ENCODE data around the gene TAOK3.

Gene TAOK3

GRCh38 chr12:118126119-118126757 is 246.5 kb downstream of the TAOK3 start:
- no peak for DNase-seq

GRCh38 chr12:118125743-118126118 is 247.0 kb downstream of the TAOK3 start:
- no peak for DNase-seq

DNA sequence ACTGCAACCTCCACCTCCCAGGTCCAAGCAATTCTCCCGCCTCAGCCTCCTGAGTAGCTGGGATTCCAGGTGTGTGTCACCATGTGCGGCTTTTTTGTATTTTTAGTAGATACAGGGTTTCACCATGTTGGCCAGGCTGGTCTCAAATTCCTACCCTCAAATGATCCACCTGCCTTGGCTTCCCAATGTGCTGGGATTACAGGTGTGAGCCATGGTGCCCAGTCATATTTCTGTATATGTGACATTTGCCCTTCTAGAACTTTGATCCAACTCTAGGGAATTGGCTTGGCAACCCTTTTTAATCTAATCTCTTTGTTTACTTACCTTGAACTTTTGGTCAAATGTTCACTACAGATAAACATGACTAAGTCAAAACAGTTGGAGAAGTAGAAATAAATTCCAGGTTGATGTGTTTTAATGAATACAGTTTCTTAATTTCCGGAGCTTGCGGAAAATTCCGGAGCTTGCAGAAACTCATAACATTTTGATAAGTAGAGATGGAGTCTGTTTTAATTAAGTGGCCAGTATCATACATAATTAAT is 248.3 kb downstream of the TAOK3 start:
- no peak for DNase-seq

GRCh38 chr12:118122264-118122663 is 250.4 kb downstream of the TAOK3 start:
- DNase-seq, result no peak

- peak; percentile 32 for DNase-seq
These were observed 251.9 kb downstream of the TAOK3 start for GRCh38 chr12:118120579-118121363.

DNA sequence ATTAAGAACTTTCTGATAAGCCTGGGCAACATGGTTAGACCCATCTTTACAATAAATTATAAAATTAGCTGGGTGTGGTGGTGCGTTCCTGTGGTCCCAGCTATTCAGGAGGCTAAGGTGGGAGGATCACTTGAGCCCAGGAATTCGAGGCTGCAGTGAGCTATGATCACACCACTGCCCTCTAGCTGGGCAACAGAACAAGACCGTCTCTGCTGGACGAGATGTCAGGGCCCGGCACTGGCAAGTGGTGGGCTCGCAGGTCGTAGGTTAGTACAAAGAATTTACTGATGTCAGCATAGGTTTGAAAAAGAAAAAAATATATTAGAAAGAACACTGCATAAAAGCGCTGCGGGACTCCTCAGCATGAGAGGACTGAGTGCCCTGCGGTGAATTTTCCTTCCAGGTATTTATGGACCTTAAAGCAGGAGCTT is 253.2 kb downstream of the TAOK3 start:
- DNase-seq, result no peak

GRCh38 chr12:118109088-118109487 is 263.6 kb downstream of the TAOK3 start:
- DNase-seq, result no peak

DNA sequence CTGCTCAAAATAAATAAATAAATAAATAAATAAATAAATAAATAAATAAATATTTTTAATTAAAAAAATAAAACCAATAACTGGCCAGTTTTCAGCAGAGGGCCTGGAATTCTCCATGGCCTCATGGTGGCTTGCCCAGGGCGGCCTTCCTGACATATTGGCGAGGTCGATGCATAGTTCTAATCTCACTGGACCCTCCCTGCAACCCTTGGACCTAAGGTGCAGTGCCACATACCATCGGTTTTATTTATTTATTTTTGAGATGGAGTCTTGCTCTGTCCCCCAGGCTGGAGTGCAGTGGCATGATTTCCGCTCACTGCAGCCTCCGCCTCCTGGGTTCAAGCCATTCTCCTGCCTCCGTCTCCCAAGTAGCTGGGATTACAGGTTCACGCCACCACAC is 265.0 kb downstream of the TAOK3 start:
- DNase-seq, result no peak

DNA sequence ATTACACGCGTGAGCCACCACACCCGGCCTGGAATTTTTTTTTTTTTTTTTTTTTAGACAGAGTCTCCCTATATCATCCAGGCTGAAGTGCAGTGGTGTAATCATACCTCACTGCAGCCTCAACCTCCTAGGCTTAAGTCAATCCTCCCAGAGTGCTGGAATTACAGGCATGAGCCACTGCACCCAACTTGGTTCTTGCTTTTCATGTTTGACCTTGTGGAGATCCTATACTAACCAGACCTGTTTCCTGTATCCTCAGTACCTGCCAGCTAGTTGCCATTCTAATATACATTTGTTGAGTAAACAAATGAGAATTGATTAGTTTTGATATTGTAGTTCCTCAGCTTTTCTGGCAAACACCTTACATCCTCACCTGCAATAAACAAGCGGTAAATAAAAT is 265.7 kb downstream of the TAOK3 start:
- no peak for DNase-seq

GRCh38 chr12:118103601-118104382 is 268.9 kb downstream of the TAOK3 start, which contains the start of gene VSIG10:
VSIG10 (minus strand) TSS chr12:118104011; CDS start chr12:118103671, 340 bp downstream.
- DNase-seq, result peak; percentile 41

DNA sequence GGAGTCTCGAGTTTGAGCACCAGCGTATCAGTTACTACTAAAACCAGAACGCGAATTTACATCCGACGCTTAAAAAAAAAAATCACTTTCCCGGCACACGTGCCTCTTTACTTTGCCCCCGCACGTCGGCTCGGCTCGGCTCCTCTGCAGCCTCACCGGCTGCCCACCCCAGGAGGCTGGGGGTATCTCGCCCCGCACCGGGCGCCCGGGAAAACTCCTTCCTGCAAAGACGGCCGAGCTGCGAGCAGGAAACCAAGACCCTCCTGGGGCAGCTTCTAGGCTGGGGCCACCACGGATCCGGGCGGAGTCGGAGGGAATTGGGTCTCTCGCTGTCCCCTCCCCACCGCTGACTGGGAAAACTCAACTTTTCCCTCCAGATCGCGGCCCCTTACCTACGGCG is 269.5 kb downstream of the TAOK3 start:
- no peak for DNase-seq

DNA sequence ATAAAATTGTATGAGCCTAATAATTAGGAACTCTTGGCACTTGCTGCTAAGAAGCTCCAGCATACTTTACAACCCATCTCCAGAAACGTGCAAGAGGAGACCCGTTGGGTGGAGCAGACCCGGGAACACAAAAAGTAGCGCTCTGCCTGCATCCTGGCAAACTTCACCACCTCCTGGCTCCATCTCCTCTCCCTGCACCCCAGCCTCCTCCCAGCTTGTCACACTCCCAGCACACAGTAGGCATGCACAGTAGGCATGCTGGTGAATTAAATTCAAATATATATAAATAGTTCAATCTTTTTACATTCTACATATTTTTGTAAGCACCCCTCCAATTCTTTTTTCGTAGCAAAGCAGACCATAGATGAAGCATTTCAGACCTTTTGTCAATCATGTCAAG is 270.1 kb downstream of the TAOK3 start:
- DNase-seq, result no peak

DNA sequence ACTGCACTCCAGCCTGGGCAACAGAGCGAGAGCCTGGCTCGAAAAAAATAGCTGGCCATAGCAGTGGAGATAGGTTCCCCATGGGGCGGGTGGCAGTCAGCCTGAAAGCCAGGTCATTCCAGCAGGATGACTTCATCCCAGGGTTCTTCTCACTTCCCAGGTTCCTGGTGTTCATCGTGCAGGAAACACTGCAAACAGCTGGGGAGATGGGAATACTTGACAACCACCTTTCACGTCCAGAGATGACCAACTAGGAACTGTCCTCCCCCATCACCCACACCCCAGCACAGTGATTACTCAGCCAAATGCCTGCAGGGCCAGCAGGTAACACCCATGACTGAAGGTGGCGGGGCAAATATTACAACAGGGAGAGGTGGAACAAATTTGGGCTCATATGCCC is 270.6 kb downstream of the TAOK3 start:
- no peak for DNase-seq

DNA sequence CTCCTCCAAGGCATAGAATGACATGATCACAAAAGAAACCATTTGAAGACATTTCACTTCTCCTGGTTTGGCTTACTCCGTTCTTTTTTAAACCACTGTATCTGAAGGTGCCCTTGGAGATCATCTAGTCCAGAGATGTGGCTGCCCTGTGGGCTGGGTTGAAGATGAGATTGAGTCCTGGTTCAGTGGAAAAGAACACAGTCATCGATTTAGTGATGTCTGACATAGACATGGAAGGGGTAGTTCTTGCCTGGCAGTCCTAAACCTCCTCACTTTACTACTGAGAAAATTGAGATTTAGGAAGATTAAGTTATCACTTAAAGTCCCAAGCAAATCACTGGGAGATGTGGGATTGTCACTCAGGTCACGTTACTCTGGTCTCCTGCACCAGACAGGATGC is 271.7 kb downstream of the TAOK3 start:
- no peak for DNase-seq
